GM12878 (cell line): ENCODE measurements around the gene PTPRN2. TPM values are rescaled to one million over a fixed set of nuclear protein-coding genes. Genes with fewer than 3 reads are reported as not detected.
"Not testable (repeated sequence)": the region's sequence is repeated elsewhere in the genome, so short reads cannot be mapped to it uniquely, and the experiment has no call there.

ENCODE experiments used
- ATAC-seq: fragments of 200-7000 bp; cut with Tn5 transposase; 3 replicates; pipeline ENCODE4 v1.9.1; 2020; ENCODE audit warnings: mild to moderate bottlenecking, moderate library complexity
- BruUV-seq: library from RNA; stranded (reverse); fragments of 400-500 nt; replicated peaks from 2 replicates; lab custom pipeline; 2021; lab: Mats Ljungman, UMichigan
- CTCF ChIA-PET: fragments of 300-600 bp; sonication (Branson Sonifier 250); formaldehyde crosslinking; extraction: SDS; loops from one replicate; lab custom pipeline; 2021; ENCODE audit warnings: inconsistent platforms; lab: Yijun Ruan, JAX
- POLR2A ChIA-PET: fragments of 350-600 bp; formaldehyde crosslinking; extraction: SDS; loops from one replicate; lab custom pipeline; 2021; ENCODE audit warnings: inconsistent platforms; lab: Charles Lee
- RAD21 ChIA-PET: fragments of 300-600 bp; sonication (Branson Sonifier 250); formaldehyde crosslinking; loops from one replicate; lab custom pipeline; 2023; ENCODE audit warnings: antibody characterized with exemption; ENCODE audit not compliant: unreplicated experiment; lab: Charles Lee
- SMC1A ChIA-PET: fragments of 300-600 bp; sonication (Branson Sonifier 250); formaldehyde crosslinking; loops from one replicate; lab custom pipeline; 2023; ENCODE audit not compliant: unreplicated experiment, uncharacterized antibody; lab: Charles Lee
- DNase-seq: peaks from one replicate; pipeline ENCODE4 v3.0.0-alpha.2; 2011; ENCODE audit warnings: low read depth, low spot score
- FAIRE-seq: peaks from 3 replicates; lab custom pipeline; 2011; peaks lifted over from hg19 to GRCh38; lab: Jason Lieb, UNC
- H2AFZ ChIP-seq: 2 replicates; pipeline ENCODE4 v1.6.0; 2011; ENCODE audit warnings: low read depth, low read length, control low read depth; ENCODE audit not compliant: control insufficient read depth
- H3K27ac ChIP-seq: 2 replicates; pipeline ENCODE4 v1.5.1; 2011; ENCODE audit warnings: control low read depth; ENCODE audit not compliant: control insufficient read depth, insufficient read depth
- H3K27me3 ChIP-seq, 2 experiments: replicated peaks in 1 of 2; 2 replicates each; pipeline versions ENCODE4 v1.6.0 to v1.6.1; 2011; ENCODE audit warnings: low read length in 1 of 2; ENCODE audit not compliant: control insufficient read depth in 2 of 2, insufficient read depth in 2 of 2
- H3K36me3 ChIP-seq, 2 experiments: 2 replicates each; pipeline ENCODE4 v1.5.1; 2011; ENCODE audit warnings: low read length in 1 of 2; ENCODE audit not compliant: control insufficient read depth in 2 of 2, insufficient read depth in 2 of 2
- H3K4me1 ChIP-seq: 2 replicates; pipeline ENCODE4 v1.6.1; 2011; ENCODE audit warnings: mild to moderate bottlenecking, low read length, moderate library complexity, mixed read lengths; ENCODE audit not compliant: control insufficient read depth, insufficient read depth
- H3K4me2 ChIP-seq: 2 replicates; pipeline ENCODE4 v1.6.0; 2011; ENCODE audit warnings: control low read depth; ENCODE audit not compliant: control insufficient read depth, insufficient read depth
- H3K4me3 ChIP-seq: fragments of 200-600 bp; sonication (generic); 2 replicates; pipeline ENCODE4 v1.5.1; 2016
- H3K79me2 ChIP-seq: 2 replicates; pipeline ENCODE4 v1.6.0; 2011; ENCODE audit warnings: low read length; ENCODE audit not compliant: control insufficient read depth, insufficient read depth
- H3K9ac ChIP-seq: 2 replicates; pipeline ENCODE4 v1.8.0; 2011; ENCODE audit warnings: low read length, control low read depth, mixed read lengths; ENCODE audit not compliant: control insufficient read depth, insufficient read depth
- H3K9me3 ChIP-seq: replicated peaks from 3 replicates; pipeline ENCODE4 v1.5.1; 2011; ENCODE audit warnings: mild to moderate bottlenecking, low read length; ENCODE audit not compliant: control insufficient read depth, insufficient read depth
- H4K20me1 ChIP-seq: 2 replicates; pipeline ENCODE4 v1.6.0; 2011; ENCODE audit not compliant: control insufficient read depth, insufficient read depth
- BCL3 ChIP-seq: IDR thresholded peaks from 2 replicates; pipeline ENCODE4 v1.6.1; 2011; ENCODE audit warnings: borderline replicate concordance, low read depth, mild to moderate bottlenecking, moderate library complexity, low read length; ENCODE audit not compliant: insufficient read depth, poor library complexity, severe bottlenecking
- GATAD2B ChIP-seq: fragments of 450-650 bp; conservative IDR thresholded peaks from 2 replicates; pipeline ENCODE4 v1.6.1; 2017; ENCODE audit warnings: low read depth, mild to moderate bottlenecking, moderate library complexity
- WGBS: methylation state at CpG from one replicate; pipeline ENCODE4 v1.1.6; 2016; ENCODE audit warnings: low lambda C conversion rate; ENCODE audit not compliant: insufficient replicate concordance, insufficient coverage; ENCODE audit errors: missing lambda C conversion rate; 5-methylcytosine and 5-hydroxymethylcytosine counted together
- in situ Hi-C: fragments of 300-500 bp; cut with MboI; formaldehyde crosslinking; loops from 9 replicates; pipeline ENCODE4 v1.14.3; 2018; ENCODE audit warnings: mixed read lengths
- intact Hi-C: fragments of 100-400 bp; cut with micrococcal nuclease; formaldehyde crosslinking; loops from one replicate; pipeline ENCODE4 v1.14.2; 2022; ENCODE audit not compliant: unreplicated experiment
- polyA plus RNA-seq, 11 experiments: library from polyadenylated mRNA; depleted of rRNA in 4 of 11; unstranded in 6 of 11; stranded (reverse) in 5 of 11; fragments of >200 nt; fragmentation: Nextera tagmentation in 4 of 11; fragmentation: Illumina TruSeq in 1 of 11; extraction: Ambion mirVana in 4 of 11; extraction: Trizol in 1 of 11; gene quantifications; 1 replicate in 1 of 11; 2 replicates in 10 of 11; pipeline versions ENCODE4 v1.2.1 to v1.2.3, GENCODE V29; 2011 to 2016; ENCODE audit warnings: inconsistent platforms in 2 of 11, missing spikeins in 2 of 11, low read depth in 1 of 11
- total RNA-seq, 4 experiments: library from RNA; depleted of rRNA in 3 of 4; stranded (reverse); fragments of >200 nt in 3 of 4; fragmentation: Illumina TruSeq in 1 of 4; extraction: Trizol in 1 of 4; gene quantifications; 2 replicates each; pipeline versions ENCODE4 v1.2.1 to v1.2.3, GENCODE V29; 2013 to 2021
- TF ChIP-seq, protein P1 (sequence below): fragments of 450-650 bp; IDR thresholded peaks from 2 replicates; pipeline ENCODE4 v1.6.1; 2016; ENCODE audit warnings: mild to moderate bottlenecking

The PTPRN2 gene
- total and polyA plus RNA-seq, 10 of the 15 experiments (the other 5 are each of a cell fraction or from before 2014, with no cell fraction given): 5.4 TPM; not detected in 9

- TF ChIP-seq, protein P1, sequence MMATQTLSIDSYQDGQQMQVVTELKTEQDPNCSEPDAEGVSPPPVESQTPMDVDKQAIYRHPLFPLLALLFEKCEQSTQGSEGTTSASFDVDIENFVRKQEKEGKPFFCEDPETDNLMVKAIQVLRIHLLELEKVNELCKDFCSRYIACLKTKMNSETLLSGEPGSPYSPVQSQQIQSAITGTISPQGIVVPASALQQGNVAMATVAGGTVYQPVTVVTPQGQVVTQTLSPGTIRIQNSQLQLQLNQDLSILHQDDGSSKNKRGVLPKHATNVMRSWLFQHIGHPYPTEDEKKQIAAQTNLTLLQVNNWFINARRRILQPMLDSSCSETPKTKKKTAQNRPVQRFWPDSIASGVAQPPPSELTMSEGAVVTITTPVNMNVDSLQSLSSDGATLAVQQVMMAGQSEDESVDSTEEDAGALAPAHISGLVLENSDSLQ: no peak
- TF ChIP-seq GATAD2B: no peak
- no peak for TF ChIP-seq BCL3
These were observed 437.4 kb downstream of the PTPRN2 start (continued) for GRCh38 chr7:158150234-158150633.

GRCh38 chr7:158147431-158147830 lies 440.2 kb downstream of the PTPRN2 start:
- 83% methylated on average over 18 of the region's 18 CpGs for WGBS
- CTCF ChIA-PET, BruUV-seq, H2AFZ ChIP-seq, RAD21 ChIA-PET, H3K9ac ChIP-seq, H3K4me3 ChIP-seq, H3K27ac ChIP-seq, H3K27me3 ChIP-seq, ATAC-seq, H4K20me1 ChIP-seq, H3K4me2 ChIP-seq, POLR2A ChIA-PET, H3K79me2 ChIP-seq, DNase-seq, intact Hi-C loops, SMC1A ChIA-PET, H3K4me1 ChIP-seq, H3K9me3 ChIP-seq, in situ Hi-C loops, H3K36me3 ChIP-seq: not testable (repeated sequence)
- FAIRE-seq: peak; percentile 89
